HG03342 (cell line): ENCODE measurements around the gene TCP11.

Source experiments
- ATAC-seq: cut with Tn5 transposase; IDR thresholded peaks from one replicate; pipeline ENCODE4 v1.9.1; 2021; ENCODE audit warnings: mild to moderate bottlenecking, moderate library complexity; ENCODE audit not compliant: unreplicated experiment

The TCP11 gene

DNA sequence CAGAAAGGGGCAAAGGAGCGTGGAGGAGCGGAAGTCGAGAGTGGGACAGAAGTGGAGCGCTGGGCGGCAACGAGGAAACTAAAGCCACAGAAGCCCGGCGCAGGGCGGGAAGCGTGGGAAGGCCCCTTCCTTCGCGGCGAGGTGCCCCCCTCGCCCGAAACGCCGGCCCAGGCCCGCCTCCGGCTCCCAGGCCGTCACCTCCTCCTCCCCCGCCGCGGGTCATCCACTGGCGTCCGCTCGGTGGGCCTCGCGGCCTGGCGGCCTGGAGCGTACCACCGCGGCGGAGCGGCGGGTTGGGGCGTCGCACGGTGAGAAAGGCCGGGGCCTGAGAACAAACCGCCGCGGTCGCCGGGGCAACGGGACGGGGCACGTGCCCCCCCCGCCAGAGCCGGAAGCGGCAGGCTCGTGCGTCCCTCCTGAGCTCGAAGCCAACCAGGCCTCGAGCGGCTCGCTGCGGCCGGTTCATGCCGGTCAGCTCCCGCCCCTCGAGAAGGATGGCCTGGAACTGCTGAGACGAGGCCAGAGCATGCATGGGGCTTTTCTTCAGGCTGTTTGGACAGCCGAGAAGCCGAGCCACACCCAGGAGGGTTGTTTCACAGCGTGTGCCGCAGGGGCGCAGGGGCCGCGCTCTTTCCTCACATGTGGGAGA is at the start of gene TCP11:
TSS of gene TCP11 (minus strand) at position 333 of the 649 bp plus-strand sequence. CDS start 469 bp downstream, outside the sequence.
- ATAC-seq = no peak

DNA sequence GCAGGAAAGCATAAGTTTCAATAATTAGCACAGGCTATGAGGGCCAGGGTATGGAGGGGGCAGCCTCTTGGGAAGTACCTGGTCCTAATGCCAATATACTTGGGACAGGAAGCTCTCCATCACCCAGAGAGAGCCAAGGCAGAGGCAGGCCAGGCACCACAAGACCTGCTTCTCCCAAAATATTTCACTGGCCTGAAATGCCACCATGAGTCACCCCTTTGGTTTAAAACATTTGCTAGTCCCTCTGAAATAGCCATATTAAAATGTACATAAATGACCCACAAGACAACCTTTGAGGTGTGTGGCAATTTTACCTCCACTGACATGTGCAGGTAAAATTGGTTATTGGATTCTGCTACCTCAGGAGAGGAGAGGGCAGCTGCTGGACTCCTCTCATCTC is 49.2 kb upstream of the TCP11 start:
- no peak for ATAC-seq

DNA sequence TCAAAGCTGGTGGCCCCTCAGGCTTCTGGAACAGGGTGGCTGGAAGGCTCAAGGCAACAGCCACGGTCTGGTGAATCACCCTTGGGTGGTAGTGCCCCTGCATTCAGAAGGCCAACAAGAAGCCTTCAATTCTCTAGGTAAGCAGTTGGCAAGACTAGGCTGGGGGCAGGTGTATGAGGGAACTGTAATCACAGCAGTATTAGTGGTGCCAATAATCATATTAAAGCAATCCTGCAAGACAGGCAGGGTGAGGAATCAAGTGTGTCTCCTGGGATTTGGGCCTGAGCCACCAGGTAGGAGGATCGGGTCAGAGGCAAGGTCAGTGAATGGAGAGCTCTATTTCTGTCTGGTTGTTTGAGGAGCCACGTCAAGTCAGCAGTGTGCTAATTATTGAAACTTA is 47.7 kb upstream of the TCP11 start:
- no peak for ATAC-seq

DNA sequence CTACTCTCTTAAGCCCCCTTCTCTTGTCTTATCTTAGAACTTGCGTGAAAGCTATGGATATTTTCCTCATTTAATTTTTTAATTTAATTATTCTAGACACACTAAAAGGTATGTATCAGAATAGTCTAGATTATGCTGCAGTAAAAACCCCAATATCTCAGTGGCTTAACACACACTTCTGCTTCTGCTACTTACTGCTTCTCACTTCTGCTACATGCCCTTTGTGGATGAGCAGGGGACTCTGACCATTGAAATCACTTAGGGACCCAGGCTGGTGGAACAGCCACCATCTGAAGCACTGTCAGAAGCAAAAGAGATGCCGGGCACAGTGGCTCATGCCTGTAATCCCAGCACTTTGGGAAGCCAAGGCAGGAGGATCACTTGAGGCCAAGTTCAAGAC is 45.4 kb upstream of the TCP11 start:
- ATAC-seq = no peak

GRCh38 chr6:35185971-35186370 is 44.8 kb upstream of the TCP11 start:
- ATAC-seq = no peak

GRCh38 chr6:35185302-35185681 is 44.2 kb upstream of the TCP11 start:
- ATAC-seq = no peak

DNA sequence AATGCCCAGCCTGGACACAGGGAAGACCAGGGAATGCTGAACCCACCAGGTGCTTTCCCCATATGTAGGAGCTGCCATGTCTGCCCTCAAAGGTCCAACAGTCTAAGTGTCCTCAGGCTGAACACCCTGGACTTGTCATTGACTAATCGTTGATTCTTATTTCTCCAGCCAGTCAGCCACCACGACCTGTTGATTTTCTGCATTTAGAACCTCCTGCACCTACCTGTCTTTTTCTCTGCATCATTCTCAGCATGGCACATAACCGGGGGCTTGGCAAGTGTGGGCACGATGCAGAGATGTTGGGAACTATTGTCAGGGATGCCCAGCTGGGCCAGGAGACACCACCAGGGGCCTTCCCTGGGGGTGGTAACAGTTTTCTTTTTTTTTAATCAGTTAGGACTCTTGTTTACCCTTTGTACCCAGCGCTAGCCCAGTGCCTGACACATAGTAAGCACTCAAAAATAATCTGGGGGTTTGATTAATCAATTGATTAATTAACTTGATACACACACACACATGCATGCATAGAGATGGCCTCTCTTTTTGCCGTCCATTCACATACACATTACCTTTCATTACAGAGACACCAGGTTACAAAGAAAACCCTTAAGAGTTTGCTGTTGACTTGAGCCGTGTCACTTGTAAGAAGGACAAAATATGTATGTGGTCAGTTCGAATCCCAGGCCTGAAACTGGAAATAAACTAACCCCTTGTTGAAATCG is 43.6 kb upstream of the TCP11 start:
- no peak for ATAC-seq

DNA sequence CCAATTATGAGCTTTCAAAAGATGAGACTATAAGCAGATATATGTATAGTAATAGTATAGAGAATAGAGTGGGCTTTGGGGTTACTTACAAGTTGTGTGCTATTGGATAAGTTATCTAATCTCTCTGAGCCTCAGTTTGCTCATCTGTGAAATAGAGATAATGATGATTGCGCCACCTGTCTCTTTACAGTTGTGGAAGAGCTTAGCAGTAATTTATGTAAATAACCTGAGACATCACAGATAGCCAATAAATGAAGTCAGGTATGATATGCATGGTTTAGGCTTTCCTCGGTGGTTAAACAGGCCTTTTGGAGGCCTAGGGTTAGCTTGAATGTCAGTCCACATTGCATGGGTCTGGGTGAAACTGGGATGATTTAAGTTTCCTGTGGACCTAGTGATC is 42.8 kb upstream of the TCP11 start:
- no peak for ATAC-seq

DNA sequence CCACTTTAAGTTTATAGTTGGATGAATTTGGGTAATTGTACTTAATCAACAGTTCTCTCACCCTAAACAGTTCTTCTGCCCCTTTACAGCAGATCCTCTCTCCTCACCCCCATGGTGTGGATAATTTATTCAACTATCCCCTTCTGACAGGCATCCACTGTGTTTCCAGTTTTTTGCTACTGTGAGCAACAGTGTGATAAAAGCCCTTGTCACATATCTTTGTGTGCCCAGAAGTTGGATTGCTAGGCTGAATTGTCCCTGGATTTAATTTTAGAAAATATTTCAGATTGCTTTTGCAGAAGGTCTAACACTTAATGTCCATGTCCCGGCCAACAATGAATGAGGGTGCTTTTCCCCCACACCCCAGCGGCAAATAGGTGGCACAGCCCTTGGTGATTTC is 42.1 kb upstream of the TCP11 start:
- no peak for ATAC-seq

DNA sequence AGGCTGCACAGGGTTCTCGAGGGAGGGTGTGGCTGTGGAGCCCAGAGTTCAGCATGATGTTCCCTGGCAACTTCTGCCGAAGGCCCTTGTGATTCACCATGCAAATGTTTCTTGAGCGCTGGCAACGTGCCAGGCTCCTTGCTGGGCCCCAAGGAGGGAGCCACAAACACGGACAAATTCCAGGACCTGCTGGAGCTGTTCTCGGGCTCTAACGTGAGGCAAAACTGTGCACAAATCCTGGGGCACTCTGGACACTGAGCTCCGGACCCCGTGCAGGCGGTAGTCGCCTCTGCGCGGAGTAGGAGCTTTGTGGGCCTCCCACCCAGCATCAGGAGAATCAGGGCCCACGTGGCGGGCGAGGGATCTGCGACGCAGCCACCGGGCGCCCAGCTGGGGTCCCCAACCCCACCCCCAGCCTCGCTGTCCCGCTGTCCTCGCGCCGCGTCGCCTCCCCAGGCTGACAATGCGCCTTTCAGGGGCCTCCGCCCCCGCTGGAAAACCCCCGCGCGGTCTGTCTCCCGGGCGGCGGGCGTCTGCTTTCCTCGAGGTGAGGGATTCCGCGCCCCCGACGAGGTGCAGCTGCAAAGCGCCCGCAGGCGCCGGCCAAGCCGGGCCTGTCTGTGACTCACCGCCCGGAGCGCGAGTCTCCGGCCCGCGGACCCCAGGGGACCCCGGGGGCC is 40.9 kb upstream of the TCP11 start:
- ATAC-seq = no peak

- no peak for ATAC-seq
Measured at GRCh38 chr6:35181308-35181932, 40.3 kb upstream of the TCP11 start.

- no peak for ATAC-seq
Measured at GRCh38 chr6:35179901-35180535, 38.9 kb upstream of the TCP11 start.

DNA sequence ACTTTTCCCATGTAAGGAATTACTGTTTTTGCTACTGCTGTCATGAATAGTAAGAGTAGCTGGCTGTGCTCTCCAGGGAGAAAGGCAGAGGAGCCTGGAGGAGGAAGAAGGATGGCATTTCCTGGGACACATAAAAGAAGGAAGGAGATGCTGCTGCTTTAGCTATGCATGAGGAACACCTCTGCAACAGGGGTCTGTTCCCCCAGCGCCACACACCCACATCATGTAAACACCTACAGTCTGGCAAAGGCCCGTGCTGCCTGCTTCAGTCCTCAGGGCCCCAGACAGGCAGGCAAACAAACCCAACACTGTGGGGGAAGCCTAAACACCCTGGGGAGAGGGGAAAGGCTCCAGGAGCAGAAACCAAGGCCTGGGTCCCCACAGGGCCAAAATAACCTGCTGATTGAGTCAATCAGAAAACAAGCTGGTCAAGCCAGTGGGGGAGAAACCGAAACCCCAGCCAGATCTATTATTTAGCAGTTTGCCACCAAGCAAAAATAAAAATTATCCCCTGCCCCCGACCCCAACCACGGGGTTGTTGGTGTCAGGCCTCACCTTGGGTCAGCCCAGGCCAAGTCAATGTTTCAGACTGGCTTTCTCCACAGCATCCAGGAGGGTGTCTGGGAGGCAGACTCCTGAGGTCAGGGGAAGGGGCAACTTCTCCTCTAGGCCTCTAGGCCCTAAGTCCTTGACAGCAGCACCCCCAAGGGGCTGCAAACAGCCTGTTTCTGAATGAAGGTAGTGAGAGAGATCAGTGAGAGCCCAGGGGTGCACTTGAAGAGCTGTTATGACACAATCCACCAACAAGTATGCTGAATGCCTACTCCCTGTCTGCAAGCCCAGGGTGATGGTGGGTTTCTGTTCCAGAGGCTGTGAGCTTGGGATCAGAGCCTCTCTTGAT is 38.0 kb upstream of the TCP11 start:
- peak; percentile 43 for ATAC-seq

DNA sequence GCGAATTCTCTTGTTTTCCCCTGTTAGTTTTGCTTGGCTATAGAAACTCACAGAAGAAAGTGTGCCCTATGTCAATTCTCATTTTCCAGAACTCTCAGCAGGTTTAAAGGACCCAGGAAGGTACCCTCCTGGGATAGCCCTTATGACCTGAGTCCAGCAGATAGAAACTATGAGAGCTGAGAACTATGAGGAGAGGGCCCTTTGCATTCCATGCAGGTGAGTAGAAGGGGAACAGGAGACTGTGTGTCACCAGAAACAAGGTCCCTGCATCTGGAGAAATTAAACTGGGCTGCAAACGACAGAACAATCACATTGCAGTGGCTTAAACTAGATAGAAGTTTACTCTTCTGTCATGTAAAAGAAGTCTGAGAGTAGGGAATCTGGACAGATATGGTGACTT is 36.9 kb upstream of the TCP11 start:
- ATAC-seq = no peak

DNA sequence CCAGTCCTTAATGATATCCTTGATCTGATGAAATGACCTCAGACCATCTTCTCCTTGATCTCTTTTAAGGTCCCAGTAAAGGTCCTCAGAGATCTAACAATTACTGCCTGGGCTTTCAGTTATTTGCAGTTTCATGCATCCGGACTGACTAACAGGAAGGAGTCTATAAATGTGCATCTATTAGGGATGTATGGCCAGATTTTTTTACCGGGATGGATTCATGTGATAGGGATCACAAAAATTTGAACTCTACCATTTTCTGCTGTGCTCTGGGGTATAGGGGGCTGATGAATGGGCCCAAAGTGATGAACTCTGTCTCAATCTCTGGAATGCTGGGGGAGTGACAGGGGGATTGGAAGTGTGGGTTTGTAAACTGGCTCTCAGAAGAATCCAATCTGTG is 36.5 kb upstream of the TCP11 start:
- ATAC-seq = no peak

- ATAC-seq = no peak
Measured at GRCh38 chr6:35177157-35177556, 36.0 kb upstream of the TCP11 start.

DNA sequence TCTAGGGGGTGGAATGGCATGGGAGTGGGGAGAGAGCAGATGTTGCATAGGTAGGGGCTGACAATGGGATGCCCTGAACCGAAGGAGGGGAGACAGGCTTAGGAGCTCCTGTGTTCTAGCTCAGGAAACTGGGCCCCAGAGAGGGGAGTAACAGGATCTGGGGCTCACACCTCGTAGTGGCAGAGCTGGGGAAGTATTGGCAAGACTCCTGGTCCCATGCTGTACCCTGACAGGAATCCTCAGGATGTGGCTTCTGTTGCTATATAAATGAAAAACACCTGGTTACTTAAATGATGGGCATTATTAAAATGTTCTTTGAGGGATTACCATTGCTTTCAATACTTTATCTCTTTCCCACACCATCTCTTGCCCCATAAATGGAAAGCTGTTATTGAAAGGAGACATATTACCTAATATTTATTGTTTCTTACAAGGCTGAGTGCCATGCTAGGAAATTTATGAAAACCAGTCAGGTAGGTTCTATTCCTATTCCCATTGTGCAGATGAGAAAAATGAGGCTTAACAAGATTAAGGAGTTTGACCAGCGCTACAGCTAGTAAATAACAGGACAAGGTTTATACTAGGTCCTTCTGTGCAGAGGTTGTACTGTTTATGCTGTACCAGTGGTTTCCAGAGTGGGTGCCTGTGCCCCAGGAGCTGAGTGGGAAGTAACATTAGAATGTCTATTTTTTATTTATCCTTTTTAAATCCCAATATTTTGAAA is 35.3 kb upstream of the TCP11 start:
- ATAC-seq = no peak

- no peak for ATAC-seq
Measured at GRCh38 chr6:35174501-35174900, 33.4 kb upstream of the TCP11 start.

DNA sequence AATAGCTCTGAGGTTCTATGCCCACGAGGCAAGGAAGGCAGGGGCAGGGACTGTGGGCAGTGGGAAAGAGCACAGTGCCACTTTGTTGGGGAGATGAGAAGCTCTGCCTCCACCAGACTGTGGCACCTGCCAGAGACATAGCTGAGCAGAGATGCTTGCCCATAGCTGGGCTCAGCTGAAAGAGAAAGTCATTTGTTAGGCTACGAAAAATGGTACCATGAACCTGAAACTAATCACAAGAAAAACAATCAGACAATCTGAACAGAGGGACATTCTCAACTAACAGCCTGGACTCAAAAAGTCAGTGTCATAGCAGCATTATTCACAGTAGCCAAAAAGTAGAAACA is 32.9 kb upstream of the TCP11 start:
- ATAC-seq = no peak
